ENCODE measurements around the gene GTF2F1.

DNA sequence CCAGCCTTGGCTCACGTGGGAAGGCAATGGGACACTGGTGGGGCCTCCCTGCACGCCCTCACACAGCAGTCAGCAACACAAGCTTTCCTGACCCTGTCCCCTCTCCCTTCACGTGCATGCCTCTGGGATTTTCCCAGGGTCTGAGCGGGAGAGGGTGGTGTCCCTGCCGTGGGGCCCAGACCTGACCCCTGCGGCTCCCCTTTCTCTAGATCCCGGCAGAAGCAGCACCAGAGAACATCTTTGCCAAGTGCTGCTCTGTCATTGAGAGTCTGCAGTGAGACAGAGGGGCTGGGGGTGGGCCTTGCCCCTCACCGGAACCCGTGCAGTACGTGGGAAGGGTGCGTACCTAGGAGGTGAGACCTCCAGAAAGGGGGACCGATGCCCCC is 19.1 kb upstream of the GTF2F1 start:
- no peak for TF ChIP-seq CTCF (IDR thresholded peaks at IDR 0.05; ENCODE audit: low read length)
- no peak for TF ChIP-seq EZH2 (IDR thresholded peaks at IDR 0.05; ENCODE audit: borderline replicate concordance, low read length)

Data from OCI-LY1 (cell line).